HG02759 (cell line): ENCODE measurements around the gene ANTXR2.
"Not testable (repeated sequence)": the region's sequence is repeated elsewhere in the genome, so short reads cannot be mapped to it uniquely, and the experiment has no call there.

Experiments used
- ATAC-seq: cut with Tn5 transposase; IDR thresholded peaks from one replicate; pipeline ENCODE4 v1.9.1; 2021; ENCODE audit warnings: mild to moderate bottlenecking, moderate library complexity; ENCODE audit not compliant: unreplicated experiment

Gene ANTXR2

GRCh38 chr4:79998201-79998600 lies 74.8 kb downstream of the ANTXR2 start:
- ATAC-seq: no peak

- ATAC-seq: no peak
Observed at GRCh38 chr4:79996851-79997250, 76.2 kb downstream of the ANTXR2 start.

- ATAC-seq: no peak
Observed at GRCh38 chr4:79993476-79993875, 79.6 kb downstream of the ANTXR2 start.

- ATAC-seq: no peak
Observed at GRCh38 chr4:79991601-79992000, 81.4 kb downstream of the ANTXR2 start.

GRCh38 chr4:79991100-79991499 lies 81.9 kb downstream of the ANTXR2 start:
- ATAC-seq: not testable (repeated sequence)

- ATAC-seq: no peak
Observed at GRCh38 chr4:79987401-79987800, 85.6 kb downstream of the ANTXR2 start.

- no peak for ATAC-seq
Observed at GRCh38 chr4:79983431-79983830, 89.6 kb downstream of the ANTXR2 start.

GRCh38 chr4:79982601-79983322 lies 90.3 kb downstream of the ANTXR2 start:
- ATAC-seq: no peak

- ATAC-seq: no peak
Observed at GRCh38 chr4:79980448-79980847, 92.6 kb downstream of the ANTXR2 start.

GRCh38 chr4:79979785-79980437 lies 93.1 kb downstream of the ANTXR2 start:
- no peak for ATAC-seq

- no peak for ATAC-seq
Observed at GRCh38 chr4:79977131-79977840, 95.7 kb downstream of the ANTXR2 start.

GRCh38 chr4:79964400-79965211 lies 108.4 kb downstream of the ANTXR2 start:
- no peak for ATAC-seq

- ATAC-seq: no peak
Observed at GRCh38 chr4:79964020-79964399, 109.0 kb downstream of the ANTXR2 start.

- ATAC-seq: no peak
Observed at GRCh38 chr4:79959652-79960051, 113.4 kb downstream of the ANTXR2 start.

GRCh38 chr4:79958466-79959264 lies 114.4 kb downstream of the ANTXR2 start:
- ATAC-seq: no peak

GRCh38 chr4:79949178-79949577 lies 123.9 kb downstream of the ANTXR2 start:
- ATAC-seq: no peak

- ATAC-seq: no peak
Observed at GRCh38 chr4:79948739-79949138, 124.3 kb downstream of the ANTXR2 start.

- ATAC-seq: no peak
Observed at GRCh38 chr4:79948261-79948660, 124.8 kb downstream of the ANTXR2 start.

GRCh38 chr4:79947386-79947785 lies 125.6 kb downstream of the ANTXR2 start:
- ATAC-seq: no peak

GRCh38 chr4:79935274-79935673 lies 137.8 kb downstream of the ANTXR2 start:
- ATAC-seq: no peak
